Nephron progenitor cell (in vitro differentiated cells): ENCODE measurements around the gene OLFM2.
A peak's percentile ranks its signal among the peaks of the same experiment; 100 is the strongest.

Experiments used
- DNase-seq: peaks from one replicate; pipeline ENCODE4 v3.0.0; 2021
- H3K27ac Mint-ChIP-seq: 2 replicates; pipeline ENCODE4 v1.8.0; 2021; ENCODE audit warnings: mild to moderate bottlenecking, moderate library complexity, mixed read lengths
- H3K27me3 Mint-ChIP-seq: 2 replicates; pipeline ENCODE4 v1.8.0; 2021; ENCODE audit warnings: mild to moderate bottlenecking, low read depth, mixed read lengths; ENCODE audit not compliant: poor library complexity
- H3K36me3 Mint-ChIP-seq: 2 replicates; pipeline ENCODE4 v1.8.0; 2021; ENCODE audit warnings: low read depth, mixed read lengths
- H3K4me1 Mint-ChIP-seq: 2 replicates; pipeline ENCODE4 v1.8.0; 2021; ENCODE audit warnings: mixed read lengths
- H3K4me3 Mint-ChIP-seq: 2 replicates; pipeline ENCODE4 v1.8.0; 2021; ENCODE audit warnings: mild to moderate bottlenecking, moderate library complexity, mixed read lengths
- H3K9me3 Mint-ChIP-seq: 2 replicates; pipeline ENCODE4 v1.8.0; 2021; ENCODE audit warnings: mild to moderate bottlenecking, moderate library complexity, mixed read lengths
- CTCF ChIP-seq: fragments of 200-600 bp; sonication (generic); IDR thresholded peaks from 2 replicates; pipeline ENCODE4 v1.5.0; 2021; ENCODE audit warnings: antibody characterized with exemption

The OLFM2 gene

GRCh38 chr19:9868983-9869617 lies 67.2 kb downstream of the OLFM2 start:
- DNase-seq, result no peak
- Mint-ChIP-seq H3K27ac (no peak overlapping the region), H3K4me3 (no peak overlapping the region), H3K9me3 (no peaks in the 10 kb centered on the region), H3K36me3 (no peaks in the 10 kb centered on the region), H3K27me3 (peaks cover 4% of the 10 kb centered on the region), H3K4me1 (peaks cover 23% of the 10 kb centered on the region)
- TF ChIP-seq CTCF, result no peak

- Mint-ChIP-seq H3K4me1 (peaks cover 31% of the 10 kb centered on the region), H3K4me3 (no peak overlapping the region), H3K36me3 (no peaks in the 10 kb centered on the region), H3K27ac (no peak overlapping the region), H3K9me3 (no peaks in the 10 kb centered on the region), H3K27me3 (peaks cover 6% of the 10 kb centered on the region)
- DNase-seq, result no peak
- no peak for TF ChIP-seq CTCF
Measured at GRCh38 chr19:9865732-9866501, 70.4 kb downstream of the OLFM2 start.

GRCh38 chr19:9863759-9864158 lies 72.6 kb downstream of the OLFM2 start:
- H3K27ac Mint-ChIP-seq, result no peak overlapping the region
- no peaks in the 10 kb centered on the region for H3K9me3 Mint-ChIP-seq

GRCh38 chr19:9862938-9863337 lies 73.4 kb downstream of the OLFM2 start:
- peaks cover 4% of the 10 kb centered on the region for H3K36me3 Mint-ChIP-seq
- peak overlapping the region; percentile 76 for H3K27ac Mint-ChIP-seq
- no peak for DNase-seq
- H3K4me1 Mint-ChIP-seq, result peaks cover 31% of the 10 kb centered on the region
- peaks cover 6% of the 10 kb centered on the region for H3K27me3 Mint-ChIP-seq
- no peaks in the 10 kb centered on the region for H3K9me3 Mint-ChIP-seq
- H3K4me3 Mint-ChIP-seq, result no peak overlapping the region
- TF ChIP-seq CTCF, result no peak

More at GRCh38 chr19:9863759-9864158, 72.6 kb downstream of the OLFM2 start:
- DNase-seq, result no peak
- peaks cover 6% of the 10 kb centered on the region for H3K27me3 Mint-ChIP-seq
- H3K36me3 Mint-ChIP-seq, result no peaks in the 10 kb centered on the region
- H3K4me3 Mint-ChIP-seq, result no peak overlapping the region
- H3K4me1 Mint-ChIP-seq, result peaks cover 31% of the 10 kb centered on the region
- TF ChIP-seq CTCF, result no peak

- no peak overlapping the region for H3K27ac Mint-ChIP-seq
- peaks cover 18% of the 10 kb centered on the region for H3K36me3 Mint-ChIP-seq
- no peak for TF ChIP-seq CTCF
- peaks cover 36% of the 10 kb centered on the region for H3K4me1 Mint-ChIP-seq
- peaks cover 7% of the 10 kb centered on the region for H3K27me3 Mint-ChIP-seq
- no peak overlapping the region for H3K4me3 Mint-ChIP-seq
- no peak for DNase-seq
- no peaks in the 10 kb centered on the region for H3K9me3 Mint-ChIP-seq
Measured at GRCh38 chr19:9861503-9861902, 74.8 kb downstream of the OLFM2 start.
